ENCODE measurements around the gene FNDC3B. TPM values are rescaled to one million over a fixed set of nuclear protein-coding genes. Genes with fewer than 3 reads are reported as not detected.
A peak's percentile ranks its signal among the peaks of the same experiment; 100 is the strongest.

Gene FNDC3B
- total RNA-seq, 1 donor from 2014 or later: 171 TPM

DNA sequence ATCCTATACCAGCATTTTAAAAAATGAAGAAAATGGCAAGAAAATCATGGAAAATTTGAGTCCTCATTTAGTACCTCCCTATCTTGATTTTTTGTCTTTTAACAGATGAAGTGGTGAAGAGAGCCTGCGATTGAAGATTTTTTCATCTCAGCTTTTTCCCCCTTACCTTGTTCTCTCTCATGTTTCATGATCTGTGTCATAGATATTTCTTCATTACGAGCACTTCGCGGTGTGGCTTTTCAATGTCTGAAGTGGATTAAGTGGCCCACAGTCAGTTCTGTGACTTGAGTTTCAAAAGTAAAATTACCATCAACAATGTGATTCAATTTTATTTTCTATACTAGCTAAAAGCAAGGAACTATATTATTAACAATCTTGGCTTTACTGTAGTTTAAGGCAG lies 147.2 kb downstream of the FNDC3B start:
- intact Hi-C loops (cut with DNase I): no loop called here
- no peak for ATAC-seq
- no peak for DNase-seq (ENCODE audit: low spot score)

DNA sequence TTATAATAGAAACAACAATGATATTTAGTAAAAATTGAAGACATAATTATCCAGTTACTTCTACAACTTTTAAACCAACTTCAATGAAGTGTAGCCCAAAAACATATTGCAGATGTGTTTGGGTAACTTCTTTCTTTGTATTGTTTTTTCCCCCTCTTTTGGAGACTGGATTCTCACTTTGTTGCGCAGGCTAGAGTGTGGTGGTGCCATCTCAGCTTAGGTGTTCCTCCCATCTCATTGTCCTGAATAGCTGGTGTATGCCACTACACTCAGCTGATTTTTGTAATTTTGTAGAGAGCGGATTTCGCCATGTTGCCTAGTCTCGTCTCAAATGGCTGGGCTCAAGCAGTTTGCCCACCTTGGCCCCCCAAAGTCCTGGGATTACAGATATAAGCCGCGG lies 148.1 kb downstream of the FNDC3B start:
- intact Hi-C loops (cut with DNase I): no loop called here
- DNase-seq (ENCODE audit: low spot score) (no peak), ATAC-seq (no peak)

DNA sequence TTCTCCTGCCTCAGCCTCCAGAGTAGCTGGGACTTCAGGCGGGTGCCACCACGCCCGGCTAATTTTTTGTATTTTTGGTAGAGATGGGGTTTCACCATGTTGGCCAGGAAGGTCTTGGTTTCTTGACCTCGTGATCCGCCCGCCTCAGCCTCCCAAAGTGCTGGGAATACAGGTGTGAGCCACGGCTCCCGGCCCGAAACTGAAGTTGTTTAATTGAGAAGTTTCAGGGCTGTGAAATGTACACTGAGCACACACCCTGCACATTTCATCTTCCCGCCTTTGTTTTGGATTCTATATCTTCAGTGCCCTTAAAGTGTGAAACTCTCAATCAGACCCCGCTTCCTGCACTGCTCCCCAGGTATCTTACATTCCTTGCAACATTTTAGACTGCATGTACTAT lies 149.1 kb downstream of the FNDC3B start:
- ATAC-seq (no peak), DNase-seq (ENCODE audit: low spot score) (no peak)
- intact Hi-C loops (cut with DNase I): no loop called here

DNA sequence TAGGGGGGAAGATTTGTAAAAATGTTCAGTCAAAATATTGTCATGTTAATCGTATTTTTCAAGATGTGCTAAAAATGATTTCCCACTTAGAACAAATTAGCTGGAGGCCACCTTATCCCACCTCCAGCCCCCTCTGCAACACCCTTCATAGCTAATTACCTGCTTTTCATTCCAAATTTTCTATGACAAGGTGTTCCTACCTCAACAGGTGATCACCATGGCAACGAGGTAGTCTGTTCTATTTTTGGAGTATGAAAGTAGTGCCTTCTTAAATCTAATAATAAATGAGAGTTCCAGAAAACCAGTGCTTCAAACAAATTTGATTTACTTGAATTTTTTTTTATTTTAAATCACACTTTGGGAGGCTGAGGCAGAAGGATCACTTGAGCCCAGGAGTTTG lies 149.8 kb downstream of the FNDC3B start:
- intact Hi-C loops (cut with DNase I): no loop called here
- ATAC-seq: no peak
- no peak for DNase-seq (ENCODE audit: low spot score)

DNA sequence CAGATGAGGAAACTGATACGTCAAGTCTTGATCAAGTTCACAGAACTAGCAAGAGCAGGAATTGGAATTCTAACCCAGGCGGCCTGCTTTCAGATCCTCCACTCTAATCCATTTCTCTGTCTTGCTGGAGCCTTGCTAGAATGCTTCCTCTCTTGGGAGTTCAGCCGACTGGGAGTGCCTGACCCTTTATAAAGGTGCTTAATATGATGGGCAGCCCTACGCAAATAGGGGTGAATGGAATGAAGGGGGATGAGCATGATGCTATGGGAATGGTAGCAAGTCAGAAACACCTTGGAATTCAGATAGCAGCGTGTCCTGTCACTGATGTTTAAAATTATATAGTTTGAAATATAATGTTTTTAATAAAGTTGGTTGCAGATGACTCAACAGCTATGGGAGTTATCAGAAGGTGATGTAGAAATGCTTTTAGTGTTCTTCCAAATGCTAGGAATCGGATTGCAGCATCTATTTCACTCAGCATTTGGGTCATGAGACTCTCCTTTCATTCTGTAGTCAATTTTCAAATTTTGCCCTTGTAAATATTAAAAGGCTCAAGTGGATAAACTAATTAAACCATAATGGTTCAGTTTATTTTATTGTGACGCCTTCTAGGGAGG lies 150.7 kb downstream of the FNDC3B start:
- DNase-seq (ENCODE audit: low spot score): no peak
- intact Hi-C loops (cut with DNase I): no loop called here
- ATAC-seq: no peak

DNA sequence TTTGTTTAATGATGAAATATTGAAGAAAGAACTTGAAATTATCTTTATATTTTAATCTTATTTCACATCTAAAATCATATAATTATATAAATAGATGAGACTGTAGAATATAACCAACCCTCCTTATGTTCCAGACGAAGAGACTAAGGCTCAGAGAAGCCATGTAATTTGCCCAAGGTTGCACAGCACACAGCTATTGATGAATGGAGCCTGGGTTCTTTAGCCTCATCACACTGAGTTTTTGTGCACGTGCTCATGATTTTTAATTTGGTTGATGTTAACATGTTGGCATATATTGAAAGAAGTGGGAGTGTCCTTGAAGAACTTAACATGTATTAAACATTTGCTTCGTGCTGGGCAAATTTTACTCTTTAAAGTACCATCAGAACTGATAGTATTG lies 151.6 kb downstream of the FNDC3B start:
- no peak for DNase-seq (ENCODE audit: low spot score)
- no peak for ATAC-seq
- intact Hi-C loops (cut with DNase I): no loop called here

DNA sequence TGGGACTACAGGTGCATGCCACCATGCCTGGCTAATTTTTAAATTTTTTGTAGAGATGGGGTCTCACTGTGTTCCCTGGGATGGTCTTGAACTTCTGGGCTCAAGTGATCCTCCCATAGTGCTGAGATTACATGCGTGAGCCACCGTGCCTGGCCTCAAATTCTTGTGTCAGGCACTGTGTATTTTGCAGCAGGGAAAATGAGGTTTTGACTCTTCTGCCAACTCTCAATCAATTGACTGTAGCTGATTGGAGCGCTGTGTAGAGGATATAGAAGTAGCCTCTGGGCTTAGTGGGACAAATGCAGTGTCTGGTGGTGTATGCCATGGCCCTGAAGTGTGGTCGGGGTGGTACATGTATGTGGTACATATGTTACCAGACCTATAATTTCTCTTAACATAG lies 152.3 kb downstream of the FNDC3B start:
- intact Hi-C loops (cut with DNase I): no loop called here

DNA sequence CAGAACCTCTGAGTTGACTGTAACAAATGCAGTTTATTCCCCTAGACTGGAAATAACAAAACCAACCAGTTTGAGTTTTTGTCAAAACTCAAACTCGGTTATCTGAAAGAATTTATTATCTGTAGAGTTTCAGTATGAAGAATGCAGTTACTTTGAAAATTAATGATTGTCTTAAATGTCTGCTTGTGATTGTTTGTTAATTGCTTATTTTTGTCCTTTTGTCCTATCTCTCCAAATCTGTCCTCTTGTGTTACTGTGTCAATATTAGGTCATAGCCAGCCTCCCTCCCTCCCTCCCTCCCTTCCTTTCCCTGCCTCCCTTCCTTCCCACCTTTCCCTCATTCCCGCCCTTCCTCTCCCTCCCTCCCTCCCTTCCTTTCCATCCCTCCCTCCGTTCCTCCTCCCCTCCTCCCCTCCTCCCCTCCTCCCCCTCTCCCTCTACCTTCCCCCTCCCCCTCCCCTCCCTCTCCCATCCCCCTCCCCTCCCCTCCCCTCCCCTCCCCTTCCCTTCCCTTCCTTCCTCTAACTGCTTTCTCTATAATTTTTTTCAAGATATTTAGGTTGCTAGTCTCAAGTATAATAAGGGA lies 153.5 kb downstream of the FNDC3B start:
- ATAC-seq: no peak
- no peak for DNase-seq (ENCODE audit: low spot score)
- intact Hi-C loops (cut with DNase I): no loop called here

More for the DNA sequence above, 152.3 kb downstream of the FNDC3B start:
- no peak for DNase-seq (ENCODE audit: low spot score)
- ATAC-seq: no peak

DNA sequence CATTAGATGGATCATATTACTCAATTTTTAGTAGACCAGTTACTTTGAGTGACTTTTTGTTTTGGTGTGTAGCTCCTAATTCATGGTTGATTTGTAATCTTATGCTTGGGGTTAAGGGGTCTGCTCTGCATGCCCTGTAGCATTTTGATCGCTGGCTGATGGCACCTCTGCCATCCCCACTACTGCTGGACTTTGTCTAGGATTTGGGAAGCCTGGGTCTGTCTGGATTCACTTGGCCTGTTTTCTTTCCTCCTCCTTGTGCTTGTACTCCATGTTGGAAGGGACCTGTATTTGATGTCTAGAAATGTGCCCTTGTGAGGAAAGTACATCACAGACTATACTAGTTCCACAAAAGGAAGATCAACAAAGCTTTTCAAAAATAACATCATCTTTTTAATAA lies 154.1 kb downstream of the FNDC3B start:
- ATAC-seq (no peak), DNase-seq (ENCODE audit: low spot score) (no peak)
- intact Hi-C loops (cut with DNase I): no loop called here

DNA sequence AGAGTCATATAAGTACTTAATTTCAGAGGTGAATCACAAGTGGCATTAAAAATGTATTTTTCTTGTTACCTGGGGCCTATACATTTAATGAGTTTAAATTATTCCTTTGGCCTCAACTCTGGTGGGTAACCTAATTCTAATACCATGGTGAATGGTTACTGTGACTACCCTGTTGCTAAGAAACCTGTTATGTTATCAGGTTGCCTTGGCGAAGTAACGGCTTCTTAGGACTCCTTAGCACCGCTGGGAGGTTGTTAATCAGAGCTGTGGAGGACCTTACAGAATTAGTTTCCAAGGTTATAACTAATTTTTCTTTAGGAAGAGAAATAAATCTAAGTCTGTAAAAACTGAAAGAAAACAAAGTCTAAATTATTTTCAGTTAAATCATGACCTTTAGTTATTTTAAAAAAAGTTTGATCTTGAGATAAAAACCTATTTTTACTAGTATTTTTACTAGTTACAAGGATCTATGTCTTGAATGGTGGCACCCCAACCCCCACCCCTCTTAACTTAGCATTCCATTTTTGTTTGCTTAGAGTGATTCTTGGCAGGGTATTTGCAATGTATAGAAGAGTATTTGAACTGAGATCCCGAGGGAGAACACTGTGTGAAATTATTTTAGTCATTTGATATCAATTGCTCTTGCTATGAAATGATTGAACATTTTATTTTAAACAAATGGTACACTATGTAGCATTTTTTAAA lies 155.5 kb downstream of the FNDC3B start:
- intact Hi-C loops (cut with DNase I): no loop called here
- ATAC-seq: no peak

DNA sequence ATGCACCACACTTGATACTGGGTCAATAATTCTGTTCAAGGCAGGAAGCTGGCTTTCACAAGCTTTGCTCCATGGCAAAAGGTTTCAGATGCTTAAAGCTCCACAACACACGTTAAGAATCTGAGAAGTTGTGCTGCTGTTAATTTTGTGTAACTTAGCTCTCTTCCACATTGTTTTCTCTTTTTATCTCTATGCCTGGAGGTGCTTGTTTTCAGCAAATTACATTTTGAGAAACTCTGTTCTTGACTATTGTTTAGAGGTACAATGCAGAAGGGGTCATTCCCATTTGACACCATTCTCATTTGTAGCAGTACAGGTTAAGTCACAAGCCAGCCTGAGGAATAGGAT lies 156.0 kb downstream of the FNDC3B start:
- no peak for ATAC-seq
- DNase-seq (ENCODE audit: low spot score): no peak
- intact Hi-C loops (cut with DNase I): no loop called here

More for the DNA sequence above, 155.5 kb downstream of the FNDC3B start:
- DNase-seq (ENCODE audit: low spot score): no peak

DNA sequence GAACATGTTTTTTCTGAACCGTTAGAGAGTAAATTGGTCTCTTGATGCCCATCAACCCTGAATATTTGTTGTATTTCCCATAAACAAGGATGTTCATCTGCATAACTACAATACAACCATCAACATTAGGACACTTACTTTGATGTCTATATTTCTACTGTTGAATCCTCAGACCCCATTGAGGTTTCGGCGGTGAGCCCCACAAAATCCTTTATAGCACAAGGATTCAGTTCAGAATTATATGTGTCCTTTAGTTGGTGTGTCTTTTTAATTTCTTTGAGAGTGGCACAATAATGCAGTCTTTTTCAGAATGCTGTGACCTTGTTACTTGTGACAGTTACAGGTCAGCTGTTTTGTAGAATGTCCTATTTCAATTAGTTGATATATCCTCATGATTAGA lies 158.0 kb downstream of the FNDC3B start:
- no peak for DNase-seq (ENCODE audit: low spot score)
- intact Hi-C loops (cut with DNase I): no loop called here
- no peak for ATAC-seq

DNA sequence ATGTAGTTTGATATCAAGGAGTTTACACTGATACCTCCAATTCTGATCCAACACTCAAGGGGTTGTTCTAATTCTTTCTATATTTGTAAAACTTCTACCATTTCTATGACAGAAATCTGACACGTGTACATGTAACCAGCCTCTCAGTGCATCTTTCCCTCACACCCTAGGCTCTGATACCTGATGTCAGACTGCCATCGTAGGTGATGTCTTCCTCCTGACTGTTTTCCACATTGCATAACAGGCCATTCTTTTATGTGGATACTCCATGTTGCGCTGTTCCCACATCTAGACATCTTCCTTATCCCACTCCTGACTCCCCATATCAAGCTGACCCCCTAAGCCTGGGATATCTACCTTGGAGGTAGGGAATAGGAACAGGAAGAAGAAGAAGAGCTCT lies 159.1 kb downstream of the FNDC3B start:
- intact Hi-C loops (cut with DNase I): no loop called here
- no peak for DNase-seq (ENCODE audit: low spot score)
- ATAC-seq: no peak

DNA sequence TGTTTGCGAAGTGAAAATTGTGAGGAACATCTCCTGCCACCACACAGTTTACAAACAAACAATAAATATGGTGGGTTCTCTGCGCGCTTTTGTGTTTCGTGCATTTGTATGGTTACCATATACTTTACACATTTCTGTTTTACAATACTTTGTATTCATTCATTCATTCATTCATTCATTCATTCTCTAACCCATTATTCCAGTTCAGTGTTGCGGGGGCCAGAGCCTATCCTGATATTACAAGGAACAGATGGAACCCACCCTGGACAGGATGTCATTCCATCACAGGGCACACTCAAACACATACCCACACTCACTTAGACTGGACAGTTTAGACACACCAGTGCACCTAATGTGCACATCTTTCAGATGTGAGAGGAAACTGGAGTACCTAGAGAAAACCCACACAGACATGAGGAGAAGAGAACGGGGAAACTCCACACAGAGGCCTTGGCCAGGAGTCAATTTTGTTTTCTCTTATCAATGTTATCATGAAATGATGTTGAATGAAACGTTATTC lies 160.5 kb downstream of the FNDC3B start:
- ATAC-seq: no peak
- DNase-seq (ENCODE audit: low spot score): no peak
- intact Hi-C loops (cut with DNase I): no loop called here

DNA sequence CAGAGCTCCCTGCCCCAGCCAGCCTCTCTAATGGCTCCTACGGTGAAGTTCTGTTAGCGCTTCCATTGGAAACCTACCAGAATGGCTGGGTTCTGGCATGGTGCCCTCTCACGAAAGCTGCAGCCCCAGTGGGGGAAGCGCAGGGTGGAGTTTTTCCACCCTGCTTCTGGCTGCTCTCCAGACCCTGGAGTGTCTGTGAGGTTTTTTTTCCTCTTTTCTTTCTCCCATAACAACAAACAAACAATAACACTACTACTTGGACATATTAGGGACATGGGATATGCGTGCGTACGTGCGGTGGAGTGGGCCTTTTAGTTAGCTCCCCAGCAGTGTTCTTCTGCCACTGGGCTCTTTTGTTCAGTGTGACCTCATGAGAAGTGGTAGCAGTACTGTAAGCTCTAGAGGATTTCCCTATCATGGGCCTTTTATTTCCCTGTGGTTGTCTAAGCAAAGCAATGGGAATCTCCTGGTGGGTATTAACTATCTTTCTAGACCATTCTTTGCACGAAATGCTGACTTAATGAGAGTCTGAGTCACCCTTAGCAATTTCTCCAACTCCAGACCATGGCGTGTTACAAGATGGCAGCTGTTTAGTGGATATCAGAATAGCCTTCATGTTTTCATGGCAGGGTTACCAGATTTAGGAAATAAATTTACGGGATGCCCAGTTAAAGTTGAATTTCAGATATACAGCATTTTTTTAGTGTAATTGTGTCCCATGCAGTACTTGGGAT lies 161.9 kb downstream of the FNDC3B start:
- ATAC-seq: peak; percentile 82
- DNase-seq (ENCODE audit: low spot score): peak; percentile 90
- intact Hi-C loops (cut with DNase I): no loop called here

DNA sequence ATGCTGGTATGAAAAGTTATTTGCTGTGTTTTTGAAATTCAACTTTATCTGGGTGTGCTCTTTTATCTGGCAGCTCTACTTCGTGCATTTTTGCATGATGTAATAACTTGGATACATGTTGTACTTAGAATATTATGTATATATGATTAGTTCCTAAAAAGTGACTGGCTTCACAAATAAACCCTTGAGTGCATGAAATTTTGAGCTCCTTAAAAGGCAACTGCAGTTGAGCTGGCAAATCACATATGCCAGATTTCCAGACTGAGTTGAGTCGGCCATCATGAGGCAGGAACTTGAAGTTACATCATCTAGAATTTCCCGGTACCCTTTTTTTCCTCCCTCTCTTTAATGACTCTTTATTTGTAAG lies 162.5 kb downstream of the FNDC3B start:
- intact Hi-C loops (cut with DNase I): no loop called here
- DNase-seq (ENCODE audit: low spot score) (no peak), ATAC-seq (peak; percentile 52)

DNA sequence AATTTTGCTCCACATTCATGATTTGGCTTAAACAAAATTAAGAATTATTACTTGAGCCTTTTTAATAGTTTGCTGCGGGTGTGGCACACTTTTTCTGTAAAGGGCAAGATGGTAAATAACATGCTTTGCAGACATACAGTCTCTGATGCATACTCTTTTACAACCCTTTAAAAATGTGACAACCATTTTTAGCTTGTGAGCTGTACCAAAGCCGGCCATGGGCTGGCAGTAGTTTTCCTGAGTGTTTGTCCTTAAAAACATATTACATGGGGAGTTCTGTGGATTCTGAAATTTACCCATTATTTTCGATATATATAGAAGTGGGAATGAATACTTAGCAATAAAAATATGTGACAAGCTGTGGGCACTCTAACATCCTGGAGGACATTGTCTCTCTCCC lies 163.4 kb downstream of the FNDC3B start:
- no peak for DNase-seq (ENCODE audit: low spot score)
- intact Hi-C loops (cut with DNase I): no loop called here
- no peak for ATAC-seq

DNA sequence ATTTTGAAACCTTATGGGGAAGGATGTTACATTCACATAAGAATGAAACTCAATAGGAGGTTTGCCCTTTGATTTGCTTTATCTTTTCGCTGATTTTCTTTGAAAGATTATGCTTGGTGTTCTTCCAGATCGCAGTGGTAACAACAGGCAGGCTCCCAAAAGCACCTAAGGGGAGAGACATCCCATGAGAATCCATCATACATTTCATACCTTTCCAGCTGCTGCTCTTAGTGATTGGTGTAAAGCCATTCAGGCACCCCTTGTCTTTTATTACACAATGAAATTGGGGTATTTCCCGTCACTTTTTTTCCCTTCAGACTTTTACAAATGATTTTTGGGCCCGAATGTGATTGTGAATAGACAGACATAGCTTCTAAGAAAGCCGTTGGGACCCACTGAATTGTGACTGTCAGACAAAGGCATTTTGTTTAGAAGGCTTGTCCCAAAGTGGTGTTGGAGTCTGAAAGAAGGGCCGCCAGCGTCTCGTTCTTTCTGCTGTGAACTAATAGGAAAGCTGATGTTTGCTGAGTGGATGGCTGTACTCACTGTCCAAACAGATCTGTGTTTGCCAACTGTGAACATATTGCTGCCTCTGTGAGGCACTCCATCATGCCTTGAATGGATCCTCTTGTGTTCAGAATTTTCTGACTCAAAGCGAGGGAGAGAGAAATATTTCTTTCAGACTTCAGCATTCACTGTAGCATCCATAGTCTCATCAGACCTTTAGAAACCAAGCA lies 164.3 kb downstream of the FNDC3B start:
- DNase-seq (ENCODE audit: low spot score): no peak
- ATAC-seq: peak; percentile 59
- intact Hi-C loops (cut with DNase I): no loop called here

DNA sequence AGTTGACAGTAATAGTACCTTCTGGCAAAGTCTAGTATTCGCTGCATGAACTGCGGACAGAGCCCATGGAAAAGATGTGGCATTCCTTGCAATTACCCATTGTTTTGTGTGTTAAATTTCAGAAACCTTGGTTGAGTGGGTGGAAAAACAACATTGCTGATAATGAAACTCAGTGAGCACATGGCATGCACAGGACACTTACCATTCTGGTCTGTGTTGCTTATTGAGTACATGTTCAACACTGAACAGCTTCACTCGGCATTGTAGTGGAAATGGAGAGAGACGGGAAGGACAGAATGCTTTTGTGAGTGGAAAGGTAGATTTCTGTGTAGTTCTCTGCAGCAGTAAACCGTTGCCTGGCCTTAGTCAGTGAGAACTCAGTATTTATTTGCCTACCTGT lies 165.3 kb downstream of the FNDC3B start:
- intact Hi-C loops (cut with DNase I): no loop called here
- DNase-seq (ENCODE audit: low spot score) (no peak), ATAC-seq (no peak)
